Activated CD8-positive, alpha-beta T cell treated with anti-CD3 and anti-CD28 coated beads for 36 hours (primary cell): ENCODE measurements around the gene MCC. TPM values are rescaled to one million over a fixed set of nuclear protein-coding genes. Genes with fewer than 3 reads are reported as not detected.

Experiments
- ATAC-seq: fragments of 200-7000 bp; cut with Tn5 transposase; one replicate; pipeline ENCODE4 v1.10.0; 2021; ENCODE audit warnings: mild to moderate bottlenecking, moderate library complexity
- CTCF ChIA-PET: fragments of 350-600 bp; sonication (Branson Sonifier 250); formaldehyde crosslinking; loops from one replicate; lab custom pipeline; 2021; ENCODE audit warnings: antibody characterized with exemption; lab: Charles Lee
- POLR2A ChIA-PET: fragments of 350-600 bp; sonication (Branson Sonifier 250); formaldehyde crosslinking; loops from one replicate; lab custom pipeline; 2021; ENCODE audit warnings: antibody characterized with exemption; lab: Charles Lee
- DNase-seq: peaks from one replicate; pipeline ENCODE4 v3.0.0-alpha.2; 2020
- H3K27ac Mint-ChIP-seq: one replicate; pipeline ENCODE4 v1.8.0; 2021; ENCODE audit warnings: mild to moderate bottlenecking, mixed read lengths
- H3K27me3 Mint-ChIP-seq: one replicate; pipeline ENCODE4 v1.8.0; 2021; ENCODE audit warnings: mixed read lengths
- H3K36me3 Mint-ChIP-seq: one replicate; pipeline ENCODE4 v1.8.0; 2021; ENCODE audit warnings: low read depth, mixed read lengths
- H3K4me1 Mint-ChIP-seq: one replicate; pipeline ENCODE4 v1.8.0; 2021; ENCODE audit warnings: low read depth, mixed read lengths
- H3K4me3 Mint-ChIP-seq: one replicate; pipeline ENCODE4 v1.8.0; 2021; ENCODE audit warnings: mild to moderate bottlenecking, moderate library complexity, mixed read lengths
- H3K9me3 Mint-ChIP-seq: one replicate; pipeline ENCODE4 v1.8.0; 2021; ENCODE audit warnings: mixed read lengths
- CTCF ChIP-seq: fragments of 200-600 bp; IDR thresholded peaks from one replicate; pipeline ENCODE4 v1.8.0; 2022; ENCODE audit warnings: antibody characterized with exemption, mild to moderate bottlenecking
- intact Hi-C: fragments of 100-400 bp; cut with micrococcal nuclease; formaldehyde crosslinking; loops from one replicate; pipeline ENCODE4 v1.10.0; 2022
- total RNA-seq, 2 experiments: library from RNA; stranded (reverse); gene quantifications; one replicate each; pipeline ENCODE4 v1.2.3, GENCODE V29; 2021

MCC gene
- total RNA-seq, 2 experiments from 2014 or later = 4.9 to 5.4 TPM

- intact Hi-C loops = no loop called here
- Mint-ChIP-seq H3K4me1 (peaks cover 54% of the 10 kb centered on the region), H3K4me3 (no peak overlapping the region), H3K36me3 (no peaks in the 10 kb centered on the region), H3K27me3 (no peaks in the 10 kb centered on the region), H3K9me3 (no peaks in the 10 kb centered on the region), H3K27ac (no peak overlapping the region)
- no peak for ATAC-seq
- CTCF ChIA-PET = interaction anchor here (0.8 to 2.5 kb wide), 5 partner anchors 14 to 547 kb away, joined by 3 to 20 read pairs (median 3); no protein-coding TSS in a partner anchor
- TF ChIP-seq CTCF = no peak
- POLR2A ChIA-PET = interaction anchor here (1.6 kb wide), 1 partner anchor 235 kb away, joined by 5 read pairs; no protein-coding TSS in a partner anchor
- DNase-seq = no peak
Measured at GRCh38 chr5:113059232-113060040, 428.8 kb downstream of the MCC start.

GRCh38 chr5:113058706-113059226 lies 429.5 kb downstream of the MCC start:
- peaks cover 51% of the 10 kb centered on the region for H3K4me1 Mint-ChIP-seq
- TF ChIP-seq CTCF = no peak
- ChIA-PET POLR2A (interaction anchor here (1.6 kb wide), 1 partner anchor 236 kb away, joined by 5 read pairs; no protein-coding TSS in a partner anchor), CTCF (interaction anchor here (1.1 to 2.5 kb wide), 3 partner anchors 15 to 547 kb away, joined by 3 to 20 read pairs (median 3); no protein-coding TSS in a partner anchor)
- H3K27me3 Mint-ChIP-seq = no peaks in the 10 kb centered on the region
- H3K27ac Mint-ChIP-seq = no peak overlapping the region
- no peaks in the 10 kb centered on the region for H3K36me3 Mint-ChIP-seq
- ATAC-seq (no peak), DNase-seq (no peak)
- no peaks in the 10 kb centered on the region for H3K9me3 Mint-ChIP-seq
- H3K4me3 Mint-ChIP-seq = no peak overlapping the region
- intact Hi-C loops = no loop called here

GRCh38 chr5:113058269-113058668 lies 430.0 kb downstream of the MCC start:
- ChIA-PET CTCF (no interaction called here), POLR2A (interaction anchor here (1.6 kb wide), 1 partner anchor 236 kb away, joined by 5 read pairs; no protein-coding TSS in a partner anchor)
- H3K27me3 Mint-ChIP-seq = no peaks in the 10 kb centered on the region

GRCh38 chr5:113057557-113057984 lies 430.7 kb downstream of the MCC start:
- no peak for ATAC-seq
- no peak overlapping the region for H3K27ac Mint-ChIP-seq
- H3K4me3 Mint-ChIP-seq = no peak overlapping the region
- H3K27me3 Mint-ChIP-seq = no peaks in the 10 kb centered on the region
- CTCF ChIA-PET = interaction anchor here (1.0 to 1.1 kb wide), 2 partner anchors 62 to 273 kb away, joined by 3 read pairs; no protein-coding TSS in a partner anchor
- no peak for TF ChIP-seq CTCF
- H3K4me1 Mint-ChIP-seq = peaks cover 39% of the 10 kb centered on the region
- H3K9me3 Mint-ChIP-seq = no peaks in the 10 kb centered on the region
- no peaks in the 10 kb centered on the region for H3K36me3 Mint-ChIP-seq
- DNase-seq = no peak
- intact Hi-C loops = no loop called here
- POLR2A ChIA-PET = interaction anchor here (0.8 to 1.6 kb wide), 2 partner anchors 43 to 237 kb away, joined by 3 to 5 read pairs; no protein-coding TSS in a partner anchor

More at GRCh38 chr5:113058269-113058668, 430.0 kb downstream of the MCC start:
- Mint-ChIP-seq H3K27ac (no peak overlapping the region), H3K9me3 (no peaks in the 10 kb centered on the region), H3K36me3 (no peaks in the 10 kb centered on the region), H3K4me1 (peaks cover 46% of the 10 kb centered on the region), H3K4me3 (no peak overlapping the region)
- ATAC-seq = no peak
- intact Hi-C loops = no loop called here
- TF ChIP-seq CTCF = no peak
- DNase-seq = no peak
